ENCODE results near the gene TIGD6. TPM values are rescaled to one million over a fixed set of nuclear protein-coding genes. Genes with fewer than 3 reads are reported as not detected.
A peak's percentile ranks its signal among the peaks of the same experiment; 100 is the strongest.

TIGD6 gene
- total RNA-seq, 1 donor: 4.7 TPM

- no peak for TF ChIP-seq CTCF (IDR thresholded peaks at IDR 0.05; ENCODE audit: insufficient read depth, low read depth, low read length)
- DNase-seq (ENCODE audit: low read depth): no peak
- no peak overlapping the region for H3K4me3 ChIP-seq (ENCODE audit: low read depth, low read length)
These were observed 42.6 kb downstream of the TIGD6 start for GRCh38 chr5:149957855-149958254.

- no peak for TF ChIP-seq CTCF (IDR thresholded peaks at IDR 0.05; ENCODE audit: insufficient read depth, low read depth, low read length)
- peak; percentile 76 for DNase-seq (ENCODE audit: low read depth)
- no peak overlapping the region for H3K4me3 ChIP-seq (ENCODE audit: low read depth, low read length)
These were observed 43.8 kb downstream of the TIGD6 start for GRCh38 chr5:149956685-149957084.

- DNase-seq (ENCODE audit: low read depth): no peak
- TF ChIP-seq CTCF (IDR thresholded peaks at IDR 0.05; ENCODE audit: insufficient read depth, low read depth, low read length): no peak
- H3K4me3 ChIP-seq (ENCODE audit: low read depth, low read length): no peak overlapping the region
These were observed 45.7 kb downstream of the TIGD6 start for GRCh38 chr5:149954798-149955197.

- no peak for DNase-seq (ENCODE audit: low read depth)
- TF ChIP-seq CTCF (IDR thresholded peaks at IDR 0.05; ENCODE audit: insufficient read depth, low read depth, low read length): no peak
- no peak overlapping the region for H3K4me3 ChIP-seq (ENCODE audit: low read depth, low read length)
These were observed 46.9 kb downstream of the TIGD6 start for GRCh38 chr5:149953436-149954121.

GRCh38 chr5:149951138-149951749 lies 49.2 kb downstream of the TIGD6 start:
- no peak for DNase-seq (ENCODE audit: low read depth)
- TF ChIP-seq CTCF (IDR thresholded peaks at IDR 0.05; ENCODE audit: insufficient read depth, low read depth, low read length): peak; percentile 19
- H3K4me3 ChIP-seq (ENCODE audit: low read depth, low read length): no peak overlapping the region

GRCh38 chr5:149948993-149949392 lies 51.5 kb downstream of the TIGD6 start:
- no peak overlapping the region for H3K4me3 ChIP-seq (ENCODE audit: low read depth, low read length)
- TF ChIP-seq CTCF (IDR thresholded peaks at IDR 0.05; ENCODE audit: insufficient read depth, low read depth, low read length): no peak
- DNase-seq (ENCODE audit: low read depth): no peak
